ENCODE measurements around the gene RREB1. TPM values are rescaled to one million over a fixed set of nuclear protein-coding genes. Genes with fewer than 3 reads are reported as not detected.

The RREB1 gene
- total and polyA plus RNA-seq, 2 experiments from 2014 or later, result 8.5 to 25.5 TPM

GRCh38 chr6:7129360-7129759 is 21.6 kb downstream of the RREB1 start:
- no peaks in the 10 kb centered on the region; the same call in 2 of the 3 replicates for H3K9me3 Mint-ChIP-seq
- H3K27ac Mint-ChIP-seq, result no peak overlapping the region
- H3K27me3 ChIP-seq (ENCODE audit: insufficient read depth), result no peaks in the 10 kb centered on the region
- ATAC-seq (no peak), DNase-seq (ENCODE audit: low spot score) (no peak)
- no peak overlapping the region for H2AFZ ChIP-seq
- H3K4me3 ChIP-seq, result no peak overlapping the region
- H3K36me3 Mint-ChIP-seq (ENCODE audit: low read depth), result peaks cover 4% of the 10 kb centered on the region
- peaks cover 5% of the 10 kb centered on the region; the same call in 1 of the 2 replicates for H3K4me1 ChIP-seq (ENCODE audit: insufficient read depth)
- peaks cover 8% of the 10 kb centered on the region; the same call in 1 of the 2 replicates for H4K20me1 ChIP-seq (replicated peaks; ENCODE audit: insufficient read depth)
- TF ChIP-seq ZNF331 (CRISPR knock-in tag; IDR thresholded peaks at IDR 0.05; ENCODE audit: low read depth) (no peak), CTCF (conservative IDR thresholded peaks at IDR 0.05; ENCODE audit: low read depth in 2 of 2) (no peak), CREB1 (CRISPR knock-in tag; IDR thresholded peaks at IDR 0.05; ENCODE audit: low read depth) (no peak), REST (IDR thresholded peaks at IDR 0.05; ENCODE audit: unreplicated experiment) (no peak), STAT1 (IDR thresholded peaks at IDR 0.05; ENCODE audit: unreplicated experiment) (no peak), POLR2AphosphoS5 (IDR thresholded peaks at IDR 0.05; ENCODE audit: low read depth) (no peak), EZH2phosphoT487 (IDR thresholded peaks at IDR 0.05; ENCODE audit: unreplicated experiment) (no peak), ZNF114 (CRISPR knock-in tag; IDR thresholded peaks at IDR 0.05) (no peak), EZH2 (IDR thresholded peaks at IDR 0.05; ENCODE audit: low read depth, unreplicated experiment) (no peak), NANOG (IDR thresholded peaks at IDR 0.05; ENCODE audit: borderline replicate concordance) (no peak), JUNB (IDR thresholded peaks at IDR 0.05; ENCODE audit: unreplicated experiment) (no peak)
- TF ChIP-seq, protein P1, sequence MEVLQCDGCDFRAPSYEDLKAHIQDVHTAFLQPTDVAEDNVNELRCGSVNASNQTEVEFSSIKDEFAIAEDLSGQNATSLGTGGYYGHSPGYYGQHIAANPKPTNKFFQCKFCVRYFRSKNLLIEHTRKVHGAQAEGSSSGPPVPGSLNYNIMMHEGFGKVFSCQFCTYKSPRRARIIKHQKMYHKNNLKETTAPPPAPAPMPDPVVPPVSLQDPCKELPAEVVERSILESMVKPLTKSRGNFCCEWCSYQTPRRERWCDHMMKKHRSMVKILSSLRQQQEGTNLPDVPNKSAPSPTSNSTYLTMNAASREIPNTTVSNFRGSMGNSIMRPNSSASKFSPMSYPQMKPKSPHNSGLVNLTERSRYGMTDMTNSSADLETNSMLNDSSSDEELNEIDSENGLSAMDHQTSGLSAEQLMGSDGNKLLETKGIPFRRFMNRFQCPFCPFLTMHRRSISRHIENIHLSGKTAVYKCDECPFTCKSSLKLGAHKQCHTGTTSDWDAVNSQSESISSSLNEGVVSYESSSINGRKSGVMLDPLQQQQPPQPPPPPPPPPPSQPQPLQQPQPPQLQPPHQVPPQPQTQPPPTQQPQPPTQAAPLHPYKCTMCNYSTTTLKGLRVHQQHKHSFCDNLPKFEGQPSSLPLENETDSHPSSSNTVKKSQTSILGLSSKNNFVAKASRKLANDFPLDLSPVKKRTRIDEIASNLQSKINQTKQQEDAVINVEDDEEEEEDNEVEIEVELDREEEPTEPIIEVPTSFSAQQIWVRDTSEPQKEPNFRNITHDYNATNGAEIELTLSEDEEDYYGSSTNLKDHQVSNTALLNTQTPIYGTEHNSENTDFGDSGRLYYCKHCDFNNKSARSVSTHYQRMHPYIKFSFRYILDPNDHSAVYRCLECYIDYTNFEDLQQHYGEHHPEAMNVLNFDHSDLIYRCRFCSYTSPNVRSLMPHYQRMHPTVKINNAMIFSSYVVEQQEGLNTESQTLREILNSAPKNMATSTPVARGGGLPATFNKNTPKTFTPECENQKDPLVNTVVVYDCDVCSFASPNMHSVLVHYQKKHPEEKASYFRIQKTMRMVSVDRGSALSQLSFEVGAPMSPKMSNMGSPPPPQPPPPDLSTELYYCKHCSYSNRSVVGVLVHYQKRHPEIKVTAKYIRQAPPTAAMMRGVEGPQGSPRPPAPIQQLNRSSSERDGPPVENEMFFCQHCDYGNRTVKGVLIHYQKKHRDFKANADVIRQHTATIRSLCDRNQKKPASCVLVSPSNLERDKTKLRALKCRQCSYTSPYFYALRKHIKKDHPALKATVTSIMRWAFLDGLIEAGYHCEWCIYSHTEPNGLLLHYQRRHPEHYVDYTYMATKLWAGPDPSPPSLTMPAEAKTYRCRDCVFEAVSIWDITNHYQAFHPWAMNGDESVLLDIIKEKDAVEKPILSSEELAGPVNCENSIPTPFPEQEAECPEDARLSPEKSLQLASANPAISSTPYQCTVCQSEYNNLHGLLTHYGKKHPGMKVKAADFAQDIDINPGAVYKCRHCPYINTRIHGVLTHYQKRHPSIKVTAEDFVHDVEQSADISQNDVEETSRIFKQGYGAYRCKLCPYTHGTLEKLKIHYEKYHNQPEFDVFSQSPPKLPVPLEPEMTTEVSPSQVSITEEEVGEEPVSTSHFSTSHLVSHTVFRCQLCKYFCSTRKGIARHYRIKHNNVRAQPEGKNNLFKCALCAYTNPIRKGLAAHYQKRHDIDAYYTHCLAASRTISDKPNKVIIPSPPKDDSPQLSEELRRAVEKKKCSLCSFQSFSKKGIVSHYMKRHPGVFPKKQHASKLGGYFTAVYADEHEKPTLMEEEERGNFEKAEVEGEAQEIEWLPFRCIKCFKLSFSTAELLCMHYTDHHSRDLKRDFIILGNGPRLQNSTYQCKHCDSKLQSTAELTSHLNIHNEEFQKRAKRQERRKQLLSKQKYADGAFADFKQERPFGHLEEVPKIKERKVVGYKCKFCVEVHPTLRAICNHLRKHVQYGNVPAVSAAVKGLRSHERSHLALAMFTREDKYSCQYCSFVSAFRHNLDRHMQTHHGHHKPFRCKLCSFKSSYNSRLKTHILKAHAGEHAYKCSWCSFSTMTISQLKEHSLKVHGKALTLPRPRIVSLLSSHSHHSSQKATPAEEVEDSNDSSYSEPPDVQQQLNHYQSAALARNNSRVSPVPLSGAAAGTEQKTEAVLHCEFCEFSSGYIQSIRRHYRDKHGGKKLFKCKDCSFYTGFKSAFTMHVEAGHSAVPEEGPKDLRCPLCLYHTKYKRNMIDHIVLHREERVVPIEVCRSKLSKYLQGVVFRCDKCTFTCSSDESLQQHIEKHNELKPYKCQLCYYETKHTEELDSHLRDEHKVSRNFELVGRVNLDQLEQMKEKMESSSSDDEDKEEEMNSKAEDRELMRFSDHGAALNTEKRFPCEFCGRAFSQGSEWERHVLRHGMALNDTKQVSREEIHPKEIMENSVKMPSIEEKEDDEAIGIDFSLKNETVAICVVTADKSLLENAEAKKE (CRISPR knock-in tag; IDR thresholded peaks at IDR 0.05), result no peak
- TF ChIP-seq, protein P2, sequence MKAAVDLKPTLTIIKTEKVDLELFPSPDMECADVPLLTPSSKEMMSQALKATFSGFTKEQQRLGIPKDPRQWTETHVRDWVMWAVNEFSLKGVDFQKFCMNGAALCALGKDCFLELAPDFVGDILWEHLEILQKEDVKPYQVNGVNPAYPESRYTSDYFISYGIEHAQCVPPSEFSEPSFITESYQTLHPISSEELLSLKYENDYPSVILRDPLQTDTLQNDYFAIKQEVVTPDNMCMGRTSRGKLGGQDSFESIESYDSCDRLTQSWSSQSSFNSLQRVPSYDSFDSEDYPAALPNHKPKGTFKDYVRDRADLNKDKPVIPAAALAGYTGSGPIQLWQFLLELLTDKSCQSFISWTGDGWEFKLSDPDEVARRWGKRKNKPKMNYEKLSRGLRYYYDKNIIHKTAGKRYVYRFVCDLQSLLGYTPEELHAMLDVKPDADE (IDR thresholded peaks at IDR 0.05), result no peak
- no peak overlapping the region for H3K27ac ChIP-seq (ENCODE audit: low read depth)
- H3K4me2 ChIP-seq, result no peak overlapping the region
- H3K27me3 Mint-ChIP-seq (ENCODE audit: insufficient read depth, low read depth, poor library complexity), result peaks cover 4% of the 10 kb centered on the region
- H3K4me1 Mint-ChIP-seq, result peaks cover 33% of the 10 kb centered on the region
- no peaks in the 10 kb centered on the region for H3K36me3 ChIP-seq (ENCODE audit: insufficient read depth)
- H3K9me2 ChIP-seq (ENCODE audit: insufficient read depth), result no peaks in the 10 kb centered on the region
- H3F3A ChIP-seq (replicated peaks; ENCODE audit: low read depth), result no peaks in the 10 kb centered on the region
- H3K4me3 Mint-ChIP-seq, result no peak overlapping the region
- H3K79me2 ChIP-seq (replicated peaks; ENCODE audit: insufficient read depth), result peaks cover 95% of the 10 kb centered on the region

Data from GM23338 (cell line).